Central memory CD8-positive, alpha-beta T cell (primary cell): ENCODE measurements around the gene TPPP.
"Not testable (repeated sequence)": the region's sequence is repeated elsewhere in the genome, so short reads cannot be mapped to it uniquely, and the experiment has no call there.

Source experiments
- ATAC-seq: fragments of 150-1000 bp; cut with Tn5 transposase; replicated peaks from 2 replicates; pipeline ENCODE4 v1.10.0; 2022; ENCODE audit warnings: mild to moderate bottlenecking, moderate FRiP score, moderate number of reproducible peaks; ENCODE audit not compliant: poor library complexity, severe bottlenecking; ENCODE audit errors: extremely low read depth
- DNase-seq, 2 donors: peaks; one replicate each; pipeline ENCODE4 v3.0.0; 2021; ENCODE audit warnings: low spot score in 2 of 2
- H3K27ac Mint-ChIP-seq: one replicate; pipeline ENCODE4 v1.8.0; 2022; ENCODE audit warnings: low read depth, mild to moderate bottlenecking, moderate library complexity, mixed read lengths
- H3K27me3 Mint-ChIP-seq: one replicate; pipeline ENCODE4 v1.8.0; 2022; ENCODE audit warnings: mixed read lengths
- H3K36me3 Mint-ChIP-seq: one replicate; pipeline ENCODE4 v1.8.0; 2022; ENCODE audit warnings: mild to moderate bottlenecking, moderate library complexity, mixed read lengths; ENCODE audit not compliant: insufficient read depth
- H3K4me1 Mint-ChIP-seq: one replicate; pipeline ENCODE4 v1.8.0; 2022; ENCODE audit warnings: mixed read lengths
- H3K4me3 Mint-ChIP-seq: one replicate; pipeline ENCODE4 v1.8.0; 2022; ENCODE audit warnings: mild to moderate bottlenecking, moderate library complexity, mixed read lengths
- H3K9me3 Mint-ChIP-seq: one replicate; pipeline ENCODE4 v1.8.0; 2022; ENCODE audit warnings: mixed read lengths

Gene TPPP

GRCh38 chr5:714215-715118 is 21.3 kb upstream of the TPPP start:
- not testable (repeated sequence) for ATAC-seq

GRCh38 chr5:713686-714085 is 20.5 kb upstream of the TPPP start:
- DNase-seq, H3K36me3 Mint-ChIP-seq, ATAC-seq, H3K4me3 Mint-ChIP-seq, H3K27ac Mint-ChIP-seq, H3K9me3 Mint-ChIP-seq, H3K4me1 Mint-ChIP-seq: not testable (repeated sequence)
- H3K27me3 Mint-ChIP-seq, result peaks cover 54% of the 10 kb centered on the region

More at GRCh38 chr5:714215-715118, 21.3 kb upstream of the TPPP start:
- DNase-seq, H3K27ac Mint-ChIP-seq, H3K36me3 Mint-ChIP-seq, H3K4me3 Mint-ChIP-seq, H3K4me1 Mint-ChIP-seq: not testable (repeated sequence)
- H3K9me3 Mint-ChIP-seq, result peaks cover 17% of the 10 kb centered on the region
- H3K27me3 Mint-ChIP-seq, result peaks cover 61% of the 10 kb centered on the region

- not testable (repeated sequence) for ATAC-seq, H3K4me3 Mint-ChIP-seq, H3K4me1 Mint-ChIP-seq, H3K9me3 Mint-ChIP-seq, DNase-seq, H3K27ac Mint-ChIP-seq, H3K36me3 Mint-ChIP-seq
- H3K27me3 Mint-ChIP-seq, result peaks cover 21% of the 10 kb centered on the region
Measured at GRCh38 chr5:708848-709517, 15.8 kb upstream of the TPPP start.

GRCh38 chr5:708374-708773 is 15.2 kb upstream of the TPPP start:
- H3K27me3 Mint-ChIP-seq, result peaks cover 19% of the 10 kb centered on the region
- not testable (repeated sequence) for H3K4me3 Mint-ChIP-seq, H3K27ac Mint-ChIP-seq, DNase-seq, ATAC-seq, H3K4me1 Mint-ChIP-seq, H3K36me3 Mint-ChIP-seq, H3K9me3 Mint-ChIP-seq

GRCh38 chr5:706127-706526 is 13.0 kb upstream of the TPPP start:
- not testable (repeated sequence) for H3K9me3 Mint-ChIP-seq, H3K27me3 Mint-ChIP-seq, DNase-seq

GRCh38 chr5:696753-697702 is 3.9 kb upstream of the TPPP start:
- not testable (repeated sequence) for H3K9me3 Mint-ChIP-seq

More at GRCh38 chr5:706127-706526, 13.0 kb upstream of the TPPP start:
- not testable (repeated sequence) for H3K36me3 Mint-ChIP-seq, H3K4me1 Mint-ChIP-seq, H3K27ac Mint-ChIP-seq, ATAC-seq, H3K4me3 Mint-ChIP-seq

GRCh38 chr5:696191-696590 is 3.0 kb upstream of the TPPP start:
- not testable (repeated sequence) for H3K9me3 Mint-ChIP-seq, H3K27ac Mint-ChIP-seq, H3K4me1 Mint-ChIP-seq, DNase-seq, ATAC-seq, H3K27me3 Mint-ChIP-seq, H3K4me3 Mint-ChIP-seq, H3K36me3 Mint-ChIP-seq

More at GRCh38 chr5:696753-697702, 3.9 kb upstream of the TPPP start:
- H3K36me3 Mint-ChIP-seq, H3K27ac Mint-ChIP-seq, ATAC-seq, H3K27me3 Mint-ChIP-seq, DNase-seq, H3K4me3 Mint-ChIP-seq, H3K4me1 Mint-ChIP-seq: not testable (repeated sequence)

- ATAC-seq, H3K4me3 Mint-ChIP-seq, DNase-seq, H3K27me3 Mint-ChIP-seq, H3K9me3 Mint-ChIP-seq, H3K36me3 Mint-ChIP-seq, H3K4me1 Mint-ChIP-seq, H3K27ac Mint-ChIP-seq: not testable (repeated sequence)
Measured at GRCh38 chr5:695475-695874, 2.3 kb upstream of the TPPP start.

GRCh38 chr5:694042-694431 is 885 bp upstream of the TPPP start:
- H3K4me3 Mint-ChIP-seq, H3K27me3 Mint-ChIP-seq, H3K9me3 Mint-ChIP-seq, ATAC-seq, H3K27ac Mint-ChIP-seq, DNase-seq, H3K4me1 Mint-ChIP-seq, H3K36me3 Mint-ChIP-seq: not testable (repeated sequence)

- DNase-seq, H3K27me3 Mint-ChIP-seq, H3K9me3 Mint-ChIP-seq, H3K36me3 Mint-ChIP-seq, H3K4me1 Mint-ChIP-seq: not testable (repeated sequence)
- ATAC-seq, result peak; percentile 47
- peak overlapping the region; percentile 67 for H3K4me3 Mint-ChIP-seq
- peak overlapping the region; percentile 22 for H3K27ac Mint-ChIP-seq
Measured at GRCh38 chr5:692529-693041, 567 bp downstream of the TPPP start.

GRCh38 chr5:691817-692528 is 1.2 kb downstream of the TPPP start:
- H3K27ac Mint-ChIP-seq, result peak overlapping the region; percentile 22
- ATAC-seq, result no peak
- peak overlapping the region; percentile 67 for H3K4me3 Mint-ChIP-seq
- no peaks in the 10 kb centered on the region for H3K9me3 Mint-ChIP-seq
- no peaks in the 10 kb centered on the region for H3K27me3 Mint-ChIP-seq
- H3K4me1 Mint-ChIP-seq, result no peaks in the 10 kb centered on the region
- no peak for DNase-seq
- peaks cover 1% of the 10 kb centered on the region for H3K36me3 Mint-ChIP-seq
